Measurements from ENCODE around the gene DCANP1.

DCANP1 gene

DNA sequence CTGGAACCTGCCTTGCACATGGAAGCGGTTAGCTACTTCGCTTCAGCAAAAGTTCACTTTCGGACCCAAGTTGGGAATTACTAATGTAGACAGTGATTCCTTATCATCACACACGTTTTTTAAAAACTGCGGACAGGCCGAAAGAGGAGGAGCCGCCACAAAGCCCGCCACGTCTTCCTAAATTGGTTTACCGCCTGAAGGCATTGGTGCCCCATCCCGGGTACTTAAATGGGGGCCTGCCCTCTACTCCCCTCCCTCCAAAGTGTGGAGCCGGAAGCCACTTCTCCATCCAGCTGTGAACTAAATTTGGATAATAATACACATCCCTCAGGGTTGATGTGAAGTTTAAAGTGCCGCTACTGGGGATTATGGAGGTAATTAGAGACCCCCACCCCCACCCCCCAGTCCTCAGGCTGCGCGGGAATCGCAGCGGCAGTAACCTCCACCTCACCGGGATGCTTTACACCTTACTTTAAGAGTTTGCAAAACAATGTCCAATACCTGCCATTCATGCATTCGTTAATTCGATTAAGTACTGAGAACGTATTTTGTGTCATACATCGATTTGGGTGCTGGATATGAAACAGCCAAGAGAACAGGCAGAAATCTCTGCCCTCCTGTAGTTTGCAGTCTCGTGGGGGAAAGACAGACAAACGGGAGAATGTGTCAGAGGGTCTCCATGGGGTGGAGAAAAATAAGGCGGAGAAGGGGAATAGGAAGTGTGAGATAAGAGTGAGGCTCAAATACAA lies 47.2 kb downstream of the DCANP1 start:
- no peak for DNase-seq (ENCODE audit: low read depth)
- peak overlapping the region; percentile 79 for H3K4me3 ChIP-seq (ENCODE audit: low read depth, low read length)
- TF ChIP-seq, protein P1, sequence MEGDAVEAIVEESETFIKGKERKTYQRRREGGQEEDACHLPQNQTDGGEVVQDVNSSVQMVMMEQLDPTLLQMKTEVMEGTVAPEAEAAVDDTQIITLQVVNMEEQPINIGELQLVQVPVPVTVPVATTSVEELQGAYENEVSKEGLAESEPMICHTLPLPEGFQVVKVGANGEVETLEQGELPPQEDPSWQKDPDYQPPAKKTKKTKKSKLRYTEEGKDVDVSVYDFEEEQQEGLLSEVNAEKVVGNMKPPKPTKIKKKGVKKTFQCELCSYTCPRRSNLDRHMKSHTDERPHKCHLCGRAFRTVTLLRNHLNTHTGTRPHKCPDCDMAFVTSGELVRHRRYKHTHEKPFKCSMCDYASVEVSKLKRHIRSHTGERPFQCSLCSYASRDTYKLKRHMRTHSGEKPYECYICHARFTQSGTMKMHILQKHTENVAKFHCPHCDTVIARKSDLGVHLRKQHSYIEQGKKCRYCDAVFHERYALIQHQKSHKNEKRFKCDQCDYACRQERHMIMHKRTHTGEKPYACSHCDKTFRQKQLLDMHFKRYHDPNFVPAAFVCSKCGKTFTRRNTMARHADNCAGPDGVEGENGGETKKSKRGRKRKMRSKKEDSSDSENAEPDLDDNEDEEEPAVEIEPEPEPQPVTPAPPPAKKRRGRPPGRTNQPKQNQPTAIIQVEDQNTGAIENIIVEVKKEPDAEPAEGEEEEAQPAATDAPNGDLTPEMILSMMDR (IDR thresholded peaks at IDR 0.05; ENCODE audit: insufficient read depth, low read depth, low read length, missing control alignments) = no peak

DNA sequence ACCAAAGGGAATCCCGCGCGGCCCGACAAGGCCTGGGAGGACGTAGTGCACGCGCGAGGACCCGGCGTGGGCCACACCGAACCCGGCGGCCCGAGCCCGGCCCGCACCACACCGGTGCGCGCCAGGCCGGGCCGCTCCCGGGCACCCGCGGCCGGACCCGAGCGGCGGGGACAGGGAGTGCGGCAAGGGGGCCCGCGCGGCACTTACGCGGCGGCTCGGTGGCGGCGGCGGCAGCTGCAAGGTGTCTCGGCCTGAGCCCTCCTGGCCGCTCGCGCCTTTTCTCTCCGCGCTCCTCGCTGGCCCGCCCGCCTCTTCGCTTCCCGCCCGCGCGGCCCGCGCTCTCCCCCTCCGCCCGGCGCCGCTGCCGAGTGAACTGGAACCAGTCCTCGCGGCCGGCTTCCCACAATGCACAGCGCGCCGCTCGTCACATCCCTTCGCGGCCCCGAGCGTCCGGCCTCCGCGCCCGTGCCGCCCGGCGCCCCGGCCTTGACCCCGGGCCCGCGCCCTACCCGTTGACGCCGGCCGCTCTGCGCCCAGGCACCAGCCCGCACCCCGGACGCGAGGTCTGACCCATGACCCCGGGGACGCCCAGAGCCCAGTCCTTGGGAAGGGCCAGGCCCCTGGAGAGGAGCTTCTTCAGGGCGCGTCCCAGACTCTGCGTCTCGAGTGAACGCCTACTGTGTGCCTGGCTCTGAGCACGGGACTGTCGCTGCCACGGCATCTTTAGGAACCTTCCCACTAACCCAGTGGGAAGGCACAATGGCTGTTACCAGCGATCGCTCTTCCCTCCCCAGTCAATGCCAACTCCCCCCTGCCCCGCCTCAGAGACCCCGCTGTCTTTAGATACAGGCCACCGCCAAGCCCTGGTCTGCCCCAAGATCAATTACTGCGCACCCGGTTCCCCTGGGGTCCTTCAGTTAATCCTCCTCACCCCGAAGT lies 48.0 kb downstream of the DCANP1 start, which contains the start of gene MACROH2A1:
MACROH2A1 (minus strand) TSS at position 377 of the 939 bp plus-strand sequence. CDS start 10,138 bp downstream, outside the sequence.
- TF ChIP-seq, protein P1 (IDR thresholded peaks at IDR 0.05; ENCODE audit: insufficient read depth, low read depth, low read length, missing control alignments) = no peak
- peak within 1 kb of the TSS; percentile 79 for H3K4me3 ChIP-seq (ENCODE audit: low read depth, low read length)
- peak; percentile 92 for DNase-seq (ENCODE audit: low read depth)

DNA sequence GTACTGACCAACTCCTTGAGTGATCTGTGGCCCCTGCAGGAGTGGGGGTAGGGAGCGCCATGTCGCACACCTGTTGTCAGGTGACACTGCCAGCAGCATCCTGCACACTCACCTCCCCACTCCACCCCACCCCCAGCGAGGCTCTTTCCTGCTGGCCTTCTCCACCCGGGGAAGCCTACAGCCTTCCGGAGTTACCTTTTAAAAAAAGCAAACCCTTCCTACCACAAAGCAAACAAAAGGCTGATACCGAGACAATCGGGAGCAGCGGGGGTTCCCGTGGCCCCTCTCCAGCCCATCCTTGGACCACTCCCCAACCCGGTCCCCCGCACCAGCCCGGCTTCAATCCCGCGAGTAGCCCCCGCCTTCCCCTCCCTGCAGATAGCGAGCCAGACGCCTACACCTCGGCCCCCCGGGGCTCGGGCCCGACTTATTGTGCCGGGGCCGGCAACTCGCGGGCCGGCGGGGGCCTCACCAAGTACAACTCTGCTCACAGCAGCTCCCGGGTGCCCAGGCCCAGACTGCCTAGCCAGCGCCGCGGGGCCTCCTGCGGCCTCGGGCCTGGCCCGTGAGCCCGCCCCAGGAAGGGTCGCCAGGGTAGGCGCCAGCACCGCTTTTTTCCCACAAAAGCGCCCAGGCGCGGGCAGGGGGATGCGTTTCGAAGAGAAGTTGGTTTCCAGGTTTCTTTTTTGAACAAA lies 48.8 kb downstream of the DCANP1 start:
- H3K4me3 ChIP-seq (ENCODE audit: low read depth, low read length) = peak overlapping the region; percentile 79
- peak; percentile 66 for DNase-seq (ENCODE audit: low read depth)
- TF ChIP-seq, protein P1 (IDR thresholded peaks at IDR 0.05; ENCODE audit: insufficient read depth, low read depth, low read length, missing control alignments) = no peak

DNA sequence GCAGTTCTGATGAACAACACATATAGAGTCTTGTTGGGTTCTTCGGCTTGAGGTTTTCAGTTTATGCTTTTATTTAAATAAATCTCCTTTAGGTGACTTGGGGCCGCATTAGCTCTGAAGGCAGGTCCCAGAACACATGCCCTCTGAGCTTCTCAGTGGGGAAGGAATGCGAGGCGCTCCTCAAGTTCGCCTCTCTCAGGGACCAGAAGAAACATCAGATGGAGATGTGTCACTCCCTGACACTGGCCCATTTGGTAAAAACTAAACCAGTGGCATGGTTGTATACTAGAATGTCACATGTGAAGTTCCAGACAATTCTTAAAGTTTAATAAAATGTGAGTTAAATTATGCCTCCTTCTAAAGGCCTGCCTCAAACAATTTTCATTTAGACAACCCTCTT lies 50.1 kb downstream of the DCANP1 start:
- TF ChIP-seq, protein P1 (IDR thresholded peaks at IDR 0.05; ENCODE audit: insufficient read depth, low read depth, low read length, missing control alignments) = no peak
- DNase-seq (ENCODE audit: low read depth) = no peak
- no peak overlapping the region for H3K4me3 ChIP-seq (ENCODE audit: low read depth, low read length)

DNA sequence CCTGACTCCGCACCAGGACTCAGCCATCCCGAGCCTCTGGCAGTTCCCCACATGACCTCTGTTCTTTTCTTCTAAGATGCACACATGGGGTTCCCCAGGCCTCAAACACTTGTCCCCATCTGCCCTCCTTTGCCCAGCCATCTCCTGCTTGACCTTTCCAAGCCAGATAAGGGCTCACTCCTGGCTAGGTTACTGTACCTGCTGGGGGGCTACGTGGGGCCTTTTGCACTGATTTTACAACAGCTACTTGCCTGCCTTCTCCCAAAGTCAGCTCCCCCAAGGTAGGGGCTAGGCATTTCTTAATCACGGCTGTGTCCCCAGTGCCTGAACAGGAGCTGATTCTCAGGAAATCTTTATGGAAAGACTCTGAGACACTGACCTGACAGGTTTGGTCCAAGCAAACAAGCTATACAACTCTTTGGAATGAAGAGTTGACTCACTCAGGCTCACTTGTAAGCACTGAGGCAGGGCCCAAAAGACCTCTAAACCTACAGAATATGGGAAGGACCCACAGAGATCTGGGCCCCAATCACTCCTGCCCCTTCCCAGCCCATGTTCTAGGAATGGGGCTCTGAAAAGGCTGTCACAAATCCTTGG lies 50.6 kb downstream of the DCANP1 start:
- TF ChIP-seq, protein P1 (IDR thresholded peaks at IDR 0.05; ENCODE audit: insufficient read depth, low read depth, low read length, missing control alignments) = no peak
- H3K4me3 ChIP-seq (ENCODE audit: low read depth, low read length) = no peak overlapping the region
- DNase-seq (ENCODE audit: low read depth) = no peak

DNA sequence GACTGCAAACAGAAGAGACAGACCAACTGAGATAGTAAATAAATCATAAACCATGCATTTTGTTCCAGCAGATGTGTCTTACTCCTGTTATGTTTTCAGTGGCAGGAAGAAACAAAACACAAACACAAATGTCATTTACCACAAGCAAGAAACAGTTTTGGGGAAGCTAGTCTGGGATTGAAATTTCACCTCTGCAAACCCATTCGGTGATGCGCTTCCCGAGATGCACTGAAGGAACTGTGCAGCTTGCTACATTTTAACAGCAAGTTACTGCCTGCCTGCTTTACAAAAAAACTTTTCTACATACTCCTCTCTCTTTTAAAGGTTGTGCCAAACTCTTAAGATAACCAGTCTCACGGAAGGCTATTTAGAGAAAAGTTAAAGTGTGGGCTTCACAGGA lies 51.3 kb downstream of the DCANP1 start:
- H3K4me3 ChIP-seq (ENCODE audit: low read depth, low read length) = no peak overlapping the region
- DNase-seq (ENCODE audit: low read depth) = no peak
- TF ChIP-seq, protein P1 (IDR thresholded peaks at IDR 0.05; ENCODE audit: insufficient read depth, low read depth, low read length, missing control alignments) = no peak

Measured in GM12865 (cell line).